Measurements from ENCODE around the gene BACE1. TPM values are rescaled to one million over a fixed set of nuclear protein-coding genes. Genes with fewer than 3 reads are reported as not detected.
"Not testable (repeated sequence)": the region's sequence is repeated elsewhere in the genome, so short reads cannot be mapped to it uniquely, and the experiment has no call there.

The BACE1 gene
- total RNA-seq (2014; rRNA removed; shearing (Covaris generic); ENCODE audit: low replicate concordance), result 4.5 and 7.4 TPM in 2 replicates

- in situ Hi-C loops (cut with HindIII; ENCODE audit: low pct_unique_long_range_greater_than_20kb, low sequenced_read_pairs), result no loop called here
- peak; percentile 67 for DNase-seq (ENCODE audit: low read depth)
These were observed at the start of gene BACE1 for GRCh38 chr11:117316197-117316961. Gene BACE1 (minus strand): TSS chr11:117316256. CDS start chr11:117315795, 461 bp downstream.

GRCh38 chr11:117361432-117361831 lies 45.4 kb upstream of the BACE1 start:
- DNase-seq (ENCODE audit: low read depth), result no peak
- in situ Hi-C loops (cut with HindIII; ENCODE audit: low pct_unique_long_range_greater_than_20kb, low sequenced_read_pairs), result no loop called here

DNA sequence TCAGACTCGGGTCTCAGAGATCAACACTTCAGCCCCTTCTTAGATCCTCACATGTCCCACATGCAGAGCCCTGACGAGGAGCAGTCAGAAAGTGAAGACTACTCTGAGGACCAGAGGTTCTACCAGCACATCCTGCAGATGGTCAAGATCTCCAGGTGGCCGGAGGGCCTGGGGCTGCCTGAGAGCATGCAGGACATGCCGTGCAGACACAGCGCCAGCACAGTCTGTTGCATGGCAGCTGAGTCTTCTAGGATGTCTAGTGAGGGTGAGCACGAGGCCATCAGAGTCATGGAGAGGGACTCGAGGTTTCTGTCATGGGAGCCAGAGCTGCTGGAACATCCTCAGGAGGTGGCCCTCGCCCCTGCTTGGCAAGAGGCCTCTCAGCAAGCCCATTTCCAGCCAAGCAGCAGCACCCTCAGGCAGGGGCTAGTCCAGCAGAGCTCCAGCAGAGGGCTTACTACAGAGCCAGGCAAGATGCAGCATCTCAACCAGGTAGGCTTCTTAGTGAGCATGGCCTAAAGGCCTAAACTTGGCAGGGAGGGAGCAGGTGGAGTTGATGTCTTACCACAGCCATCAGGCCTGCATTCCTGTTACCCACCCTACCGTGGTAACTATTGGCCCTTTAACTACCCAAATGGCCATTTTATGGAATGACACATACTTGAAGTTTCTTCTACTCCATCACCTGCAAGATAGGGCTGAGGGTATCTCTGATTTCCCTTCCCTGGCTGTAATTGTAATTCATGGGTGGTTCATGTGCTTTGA lies 40.3 kb upstream of the BACE1 start:
- in situ Hi-C loops (cut with HindIII; ENCODE audit: low pct_unique_long_range_greater_than_20kb, low sequenced_read_pairs), result no loop called here
- no peak for DNase-seq (ENCODE audit: low read depth)

DNA sequence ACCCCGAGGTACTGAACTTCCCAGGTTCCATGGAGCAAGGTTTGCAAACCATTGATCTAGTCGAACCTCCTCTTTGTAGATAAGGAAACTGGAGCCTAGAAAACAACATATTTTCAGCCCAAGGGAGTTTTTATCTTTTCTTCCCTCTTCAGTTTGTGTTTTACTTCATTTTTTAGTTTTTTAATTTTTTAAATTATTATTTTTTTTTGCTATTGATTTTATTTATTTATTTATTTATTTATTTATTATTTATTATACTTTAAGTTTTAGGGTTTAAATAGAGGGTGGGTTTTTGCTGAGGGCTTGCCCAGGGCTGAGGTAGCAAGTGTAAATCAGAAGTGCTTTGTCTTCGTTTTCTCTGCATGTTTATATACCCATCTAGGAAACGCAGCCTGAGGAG lies 38.5 kb upstream of the BACE1 start:
- in situ Hi-C loops (cut with HindIII; ENCODE audit: low pct_unique_long_range_greater_than_20kb, low sequenced_read_pairs), result no loop called here
- no peak for DNase-seq (ENCODE audit: low read depth)

GRCh38 chr11:117345039-117345438 lies 29.0 kb upstream of the BACE1 start:
- no peak for DNase-seq (ENCODE audit: low read depth)
- in situ Hi-C loops (cut with HindIII; ENCODE audit: low pct_unique_long_range_greater_than_20kb, low sequenced_read_pairs), result no loop called here

DNA sequence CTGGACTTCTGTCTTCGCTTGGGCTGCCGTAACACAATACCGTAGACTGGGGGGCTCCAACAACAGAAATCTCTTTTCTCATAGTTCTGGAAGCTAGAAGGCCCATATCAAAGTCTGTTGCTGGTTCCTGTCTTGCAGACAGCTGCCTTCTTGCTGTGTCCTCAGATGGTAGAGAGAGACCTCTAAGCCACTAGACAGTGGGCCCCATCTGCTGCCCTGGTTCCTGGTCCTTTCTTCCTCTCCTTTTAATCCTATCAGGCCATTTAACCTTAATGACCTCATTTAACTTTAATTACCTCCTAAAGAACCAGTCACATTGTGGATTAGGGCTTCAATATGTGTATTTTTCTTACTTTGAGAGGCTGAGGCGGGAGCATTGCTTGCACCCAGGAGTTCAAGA lies 21.0 kb upstream of the BACE1 start:
- DNase-seq (ENCODE audit: low read depth), result no peak
- in situ Hi-C loops (cut with HindIII; ENCODE audit: low pct_unique_long_range_greater_than_20kb, low sequenced_read_pairs), result no loop called here

DNA sequence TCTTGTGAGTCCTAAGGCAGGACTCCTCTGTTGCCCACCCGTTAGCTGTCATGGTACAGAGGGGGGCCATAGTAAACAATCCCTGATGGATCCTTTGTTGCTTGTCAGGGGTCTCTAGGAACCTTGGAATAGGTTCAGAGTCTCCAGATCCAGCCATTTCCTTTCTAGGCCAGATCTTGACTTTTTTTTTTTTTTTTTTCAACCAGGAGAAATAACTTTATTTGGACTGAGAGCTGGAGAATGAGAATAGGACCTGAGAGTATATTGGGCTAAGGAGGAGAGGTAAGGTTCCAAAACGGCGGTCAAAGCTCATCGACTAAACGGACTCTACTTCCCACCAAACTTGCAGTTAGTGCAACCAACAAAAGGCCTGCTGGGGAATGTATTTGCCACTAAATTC lies 19.3 kb upstream of the BACE1 start:
- in situ Hi-C loops (cut with HindIII; ENCODE audit: low pct_unique_long_range_greater_than_20kb, low sequenced_read_pairs), result no loop called here

DNA sequence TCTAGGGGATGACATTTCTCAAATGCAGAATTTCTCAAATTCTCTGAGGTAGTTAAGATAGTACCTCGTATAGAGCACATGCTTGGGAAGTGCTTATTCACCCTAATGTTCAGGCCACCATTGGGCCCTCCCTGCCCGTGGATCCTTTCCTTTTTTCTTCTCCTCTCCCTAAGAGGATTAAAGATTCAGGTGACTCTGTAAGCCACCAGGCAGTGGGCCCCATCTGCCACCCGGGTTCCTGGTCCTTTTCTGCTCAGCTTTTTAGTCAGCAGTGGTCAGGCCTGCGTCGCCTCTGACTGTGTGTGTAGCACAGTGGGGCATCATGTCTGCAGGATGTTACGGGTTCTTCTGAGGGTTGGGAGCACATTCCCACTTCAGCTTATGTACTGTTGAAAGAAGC lies 18.8 kb upstream of the BACE1 start:
- in situ Hi-C loops (cut with HindIII; ENCODE audit: low pct_unique_long_range_greater_than_20kb, low sequenced_read_pairs), result no loop called here
- DNase-seq (ENCODE audit: low read depth), result no peak

More for the DNA sequence above, 19.3 kb upstream of the BACE1 start:
- DNase-seq (ENCODE audit: low read depth), result no peak

- DNase-seq (ENCODE audit: low read depth), result no peak
- in situ Hi-C loops (cut with HindIII; ENCODE audit: low pct_unique_long_range_greater_than_20kb, low sequenced_read_pairs), result no loop called here
These were observed 17.9 kb upstream of the BACE1 start for GRCh38 chr11:117333917-117334316.

DNA sequence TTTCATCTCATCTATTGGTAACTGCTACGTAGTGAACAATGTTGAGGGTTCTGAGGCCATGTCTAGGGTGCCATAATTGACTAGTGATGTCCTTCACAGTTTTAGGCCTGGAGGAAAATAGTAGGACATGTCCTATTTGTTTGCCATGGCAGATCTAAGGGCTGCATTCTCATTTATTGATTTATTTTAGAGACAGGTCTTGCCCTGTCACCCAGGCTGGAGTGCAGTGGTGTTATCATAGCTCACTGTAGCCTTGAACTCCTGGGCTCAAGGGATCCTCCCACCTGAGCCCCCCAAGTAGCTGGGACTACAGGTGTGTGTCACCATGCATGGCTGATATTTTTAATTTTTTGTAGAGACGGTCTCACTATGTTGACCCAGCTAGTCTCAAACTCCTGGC lies 16.8 kb upstream of the BACE1 start:
- in situ Hi-C loops (cut with HindIII; ENCODE audit: low pct_unique_long_range_greater_than_20kb, low sequenced_read_pairs), result no loop called here
- DNase-seq (ENCODE audit: low read depth), result no peak

DNA sequence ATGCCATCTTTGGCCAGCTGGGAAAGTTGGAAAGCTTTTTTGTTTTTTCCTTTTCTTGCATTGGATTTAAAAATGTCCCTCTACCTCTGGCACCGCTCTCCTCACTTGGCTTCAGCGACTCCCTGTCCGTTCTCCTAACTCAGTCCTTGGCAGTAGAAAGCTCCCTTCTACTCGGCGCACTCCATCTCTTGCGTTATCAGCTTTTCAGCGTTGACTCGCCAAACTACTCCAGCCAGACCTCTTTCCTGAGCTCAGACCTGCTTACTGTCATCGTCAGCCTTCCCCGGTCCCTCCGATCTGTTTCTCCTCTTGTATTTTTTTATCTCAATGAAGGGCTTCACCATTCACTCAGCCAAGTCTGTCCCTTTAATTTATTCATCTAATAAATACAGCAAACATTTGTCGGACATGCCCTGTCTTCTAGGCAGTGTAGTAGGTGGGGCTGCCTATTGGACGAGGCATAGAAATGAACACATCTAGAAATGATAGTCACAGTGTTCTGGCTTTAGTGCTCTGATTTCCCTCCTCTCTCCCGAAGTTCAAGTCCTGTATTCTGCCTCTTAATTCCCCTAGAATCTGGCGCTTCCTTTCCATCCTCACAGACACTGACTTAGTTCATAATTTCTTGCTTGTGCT lies 12.4 kb upstream of the BACE1 start:
- in situ Hi-C loops (cut with HindIII; ENCODE audit: low pct_unique_long_range_greater_than_20kb, low sequenced_read_pairs), result no loop called here

DNA sequence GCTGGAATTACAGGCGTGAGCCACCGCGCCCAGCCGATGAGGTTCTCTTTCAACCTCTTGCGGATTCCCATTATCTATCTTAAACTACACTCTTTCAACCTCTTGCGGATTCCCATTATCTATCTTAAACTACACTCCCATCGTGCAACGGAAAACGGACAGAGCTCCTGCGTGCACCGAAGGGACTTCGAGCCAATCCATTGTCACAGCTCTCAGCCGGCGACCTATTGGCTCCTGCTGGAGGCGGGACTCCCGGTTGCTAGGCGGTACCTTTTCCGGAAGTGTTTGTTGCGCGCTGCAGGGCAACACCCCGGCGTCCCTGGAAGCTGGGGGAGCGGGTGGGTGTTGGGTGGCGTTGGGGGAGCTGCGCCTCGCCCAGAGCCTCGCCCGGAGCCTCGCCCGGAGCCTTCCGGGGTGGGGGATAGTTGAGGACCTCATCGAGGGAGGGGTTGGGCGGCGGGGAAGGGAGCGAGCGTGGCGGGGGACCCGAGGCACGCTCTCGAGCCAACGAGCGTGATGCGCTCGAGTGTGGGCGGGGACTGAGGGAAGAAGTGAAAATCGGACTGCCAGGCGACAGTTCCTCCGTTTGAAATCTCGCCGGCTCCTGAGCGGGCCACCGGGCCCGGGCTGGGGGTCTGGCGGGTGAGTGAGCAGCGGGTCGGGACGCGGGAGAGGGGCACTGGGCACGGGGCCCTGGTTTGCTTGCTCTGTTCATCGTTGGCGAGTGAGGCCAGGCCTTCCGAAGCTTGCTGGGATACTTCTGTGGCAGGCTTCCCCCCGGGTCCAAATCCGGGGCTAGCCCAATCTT lies 11.7 kb upstream of the BACE1 start, which contains the start of gene CEP164:
CEP164 (plus strand) TSS at position 288 of the 808 bp plus-strand sequence. CDS start 10,733 bp downstream, outside the sequence.
- in situ Hi-C loops (cut with HindIII; ENCODE audit: low pct_unique_long_range_greater_than_20kb, low sequenced_read_pairs), result no loop called here
- peak; percentile 87 for DNase-seq (ENCODE audit: low read depth)

More for the DNA sequence above, 12.4 kb upstream of the BACE1 start:
- DNase-seq (ENCODE audit: low read depth), result no peak

DNA sequence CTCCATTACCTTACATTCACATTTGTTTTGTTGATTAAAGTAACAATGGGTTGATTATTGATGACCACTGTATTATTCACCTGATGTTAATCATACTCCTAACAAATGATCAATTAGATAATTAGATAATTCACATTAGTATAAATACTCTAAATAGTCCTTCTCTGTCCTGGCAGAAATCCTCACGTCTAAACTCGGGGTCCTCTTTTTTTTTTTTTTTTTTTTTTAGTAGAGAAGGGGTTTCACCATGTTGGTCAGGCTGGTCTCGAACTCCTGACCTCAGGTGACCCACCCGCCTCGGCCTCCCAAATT lies 11.2 kb upstream of the BACE1 start:
- in situ Hi-C loops (cut with HindIII; ENCODE audit: low pct_unique_long_range_greater_than_20kb, low sequenced_read_pairs); DNase-seq (ENCODE audit: low read depth): not testable (repeated sequence)

GRCh38 chr11:117319214-117319840 lies 3.3 kb upstream of the BACE1 start:
- in situ Hi-C loops (cut with HindIII; ENCODE audit: low pct_unique_long_range_greater_than_20kb, low sequenced_read_pairs), result no loop called here
- no peak for DNase-seq (ENCODE audit: low read depth)

GRCh38 chr11:117318738-117319137 lies 2.7 kb upstream of the BACE1 start:
- DNase-seq (ENCODE audit: low read depth), result no peak
- in situ Hi-C loops (cut with HindIII; ENCODE audit: low pct_unique_long_range_greater_than_20kb, low sequenced_read_pairs), result no loop called here

DNA sequence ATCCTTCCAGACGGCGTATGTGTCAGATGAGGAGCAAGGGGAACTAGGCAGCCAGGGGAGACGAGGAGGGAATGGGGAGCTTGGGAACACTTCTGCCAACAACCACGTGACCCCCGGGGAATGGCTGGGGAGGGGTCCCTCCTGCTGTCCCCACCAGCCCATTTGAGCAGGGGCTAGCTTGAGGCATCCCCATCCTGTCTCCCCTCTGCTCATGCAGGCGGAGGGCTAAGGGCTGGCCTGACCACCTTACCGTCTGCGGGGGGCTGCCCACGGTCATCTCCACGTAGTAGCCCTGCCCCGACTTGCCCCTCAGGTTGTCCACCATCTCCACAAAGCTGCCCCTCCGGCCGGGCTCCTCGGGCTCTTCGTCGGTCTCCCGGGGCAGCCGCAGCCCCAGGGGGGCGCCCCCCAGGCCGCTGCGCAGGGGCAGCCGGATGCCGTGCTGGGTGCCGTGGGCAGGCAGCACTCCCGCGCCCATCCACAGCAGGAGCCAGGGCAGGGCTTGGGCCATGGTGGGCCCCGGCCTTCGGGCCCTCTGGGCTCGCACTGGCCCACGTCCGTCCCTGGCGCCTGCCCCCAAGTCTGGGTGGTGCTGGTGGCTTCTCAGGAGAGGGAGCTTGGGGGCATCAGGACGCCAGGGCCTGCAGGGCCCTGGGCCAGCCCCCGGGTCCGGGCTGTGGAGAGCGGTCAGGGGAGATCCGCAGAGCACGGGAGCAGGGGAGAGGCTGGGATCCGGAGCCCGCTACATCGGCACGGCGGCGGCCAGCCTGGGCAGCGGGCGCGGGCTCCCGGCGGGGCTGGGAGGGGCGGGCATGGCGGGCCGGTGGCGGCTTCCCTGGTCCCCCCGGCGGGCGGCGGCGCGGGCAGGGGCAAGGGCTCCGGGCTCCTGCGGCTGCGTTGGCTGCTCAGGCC lies 515 bp downstream of the BACE1 start:
- in situ Hi-C loops (cut with HindIII; ENCODE audit: low pct_unique_long_range_greater_than_20kb, low sequenced_read_pairs), result no loop called here
- DNase-seq (ENCODE audit: low read depth), result no peak

DNA sequence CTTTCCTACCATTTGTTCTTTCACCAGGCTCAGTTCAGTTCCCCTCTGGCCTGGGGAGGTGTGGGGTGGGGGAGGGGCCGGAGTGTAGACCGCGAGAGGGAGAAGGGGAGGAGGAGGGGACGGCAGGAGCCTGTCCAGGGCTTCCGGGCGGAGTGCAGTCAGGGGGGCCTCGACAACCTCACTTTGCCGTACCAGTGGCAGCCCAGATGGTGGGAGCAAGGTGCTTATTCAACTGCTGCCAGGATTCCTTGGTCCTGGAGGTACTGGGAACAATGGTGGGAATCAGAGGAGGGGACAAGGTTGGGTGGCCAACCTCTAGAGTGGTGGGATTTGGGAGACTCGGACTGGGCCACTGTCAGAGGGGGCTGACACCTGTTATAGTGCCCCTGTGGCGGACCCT lies 1.2 kb downstream of the BACE1 start:
- in situ Hi-C loops (cut with HindIII; ENCODE audit: low pct_unique_long_range_greater_than_20kb, low sequenced_read_pairs), result no loop called here
- DNase-seq (ENCODE audit: low read depth), result no peak
